WTC11 (cell line): ENCODE data around the gene SUSD1. TPM values are rescaled to one million over a fixed set of nuclear protein-coding genes. Genes with fewer than 3 reads are reported as not detected.

ENCODE experiments used
- ATAC-seq: fragments of 200-7000 bp; cut with Tn5 transposase; 2 replicates; pipeline ENCODE4 v1.10.0; 2021; ENCODE audit warnings: mild to moderate bottlenecking, moderate library complexity
- Bru-seq: library from RNA; stranded (reverse); fragments of 400-500 nt; gene quantifications from one replicate; lab custom pipeline; 2021; lab: Mats Ljungman, UMichigan
- CTCF ChIA-PET: fragments of 300-600 bp; sonication (Branson Sonifier 250); formaldehyde crosslinking; loops from one replicate; lab custom pipeline; 2021; ENCODE audit warnings: antibody characterized with exemption; lab: Charles Lee
- POLR2A ChIA-PET: fragments of 350-600 bp; sonication (Branson Sonifier 250); formaldehyde crosslinking; loops from one replicate; lab custom pipeline; 2021; ENCODE audit warnings: antibody characterized with exemption; lab: Charles Lee
- DNase-seq: peaks from one replicate; pipeline ENCODE4 v3.0.0; 2021; ENCODE audit warnings: low spot score
- H3K27ac Mint-ChIP-seq: 2 replicates; pipeline ENCODE4 v1.8.0; 2021; ENCODE audit warnings: mixed read lengths
- H3K27me3 Mint-ChIP-seq: 2 replicates; pipeline ENCODE4 v1.8.0; 2021; ENCODE audit warnings: low read depth, mild to moderate bottlenecking, moderate library complexity, mixed read lengths
- H3K36me3 Mint-ChIP-seq: 2 replicates; pipeline ENCODE4 v1.8.0; 2021; ENCODE audit warnings: mixed read lengths
- H3K4me1 Mint-ChIP-seq: 2 replicates; pipeline ENCODE4 v1.8.0; 2022; ENCODE audit warnings: mixed read lengths
- H3K4me3 Mint-ChIP-seq: 2 replicates; pipeline ENCODE4 v1.8.0; 2021; ENCODE audit warnings: mild to moderate bottlenecking, moderate library complexity, mixed read lengths
- H3K9me3 Mint-ChIP-seq: 2 replicates; pipeline ENCODE4 v1.8.0; 2021; ENCODE audit warnings: mixed read lengths
- EMX1 ChIP-seq: fragments of 250-450 bp; sonication (Bioruptor Pico); IDR thresholded peaks from 2 replicates; pipeline ENCODE4 v1.8.0; 2021; ENCODE audit warnings: mild to moderate bottlenecking
- FOXP1 ChIP-seq: sonication (generic); formaldehyde crosslinking; IDR thresholded peaks from 2 replicates; pipeline ENCODE4 v1.8.0; 2022; ENCODE audit warnings: missing genetic modification reagents, mild to moderate bottlenecking, moderate library complexity, borderline replicate concordance
- NR3C1 ChIP-seq: sonication (generic); formaldehyde crosslinking; conservative IDR thresholded peaks from 2 replicates; pipeline ENCODE4 v1.8.1; 2023; ENCODE audit warnings: low read depth, mild to moderate bottlenecking, missing genetic modification reagents
- OVOL2 ChIP-seq: fragments of 250-450 bp; sonication (Bioruptor Pico); IDR thresholded peaks from 2 replicates; pipeline ENCODE4 v1.9.0; 2021; ENCODE audit warnings: mild to moderate bottlenecking, borderline replicate concordance
- ZNF423 ChIP-seq: fragments of 250-450 bp; sonication (Bioruptor Pico); IDR thresholded peaks from 2 replicates; pipeline ENCODE4 v2.1.2; 2022; ENCODE audit warnings: mild to moderate bottlenecking, moderate library complexity
- long read RNA-seq, 3 experiments: library from RNA in 1 of 3; library from capped mRNA in 1 of 3; library from polyadenylated mRNA in 1 of 3; unstranded in 2 of 3; stranded (forward) in 1 of 3; transcript quantifications; one replicate each; pipeline ENCODE4 v2.0.0, GENCODE V29; 2021
- total RNA-seq: library from RNA; stranded (reverse); gene quantifications from 3 replicates; pipeline ENCODE4 v1.2.3, GENCODE V29; 2021
- TF ChIP-seq, protein P1 (sequence below): sonication (generic); formaldehyde crosslinking; IDR thresholded peaks from 2 replicates; pipeline ENCODE4 v1.8.0; 2023; ENCODE audit warnings: missing genetic modification reagents, mild to moderate bottlenecking, borderline replicate concordance
- TF ChIP-seq, protein P2 (sequence below): sonication (generic); formaldehyde crosslinking; IDR thresholded peaks from 2 replicates; pipeline ENCODE4 v1.8.1; 2022; ENCODE audit warnings: mild to moderate bottlenecking, moderate library complexity, missing genetic modification reagents
- TF ChIP-seq, protein P3 (sequence below): sonication (generic); formaldehyde crosslinking; IDR thresholded peaks from 2 replicates; pipeline ENCODE4 v1.8.0; 2023; ENCODE audit warnings: mild to moderate bottlenecking, missing genetic modification reagents
- TF ChIP-seq, protein P4 (sequence below): sonication (generic); formaldehyde crosslinking; IDR thresholded peaks from 2 replicates; pipeline ENCODE4 v1.8.1; 2022; ENCODE audit warnings: missing genetic modification reagents, borderline replicate concordance
- TF ChIP-seq, protein P5 (sequence below): sonication (generic); formaldehyde crosslinking; conservative IDR thresholded peaks from 2 replicates; pipeline ENCODE4 v1.8.1; 2023; ENCODE audit warnings: mild to moderate bottlenecking, low read depth, missing genetic modification reagents, moderate library complexity

SUSD1 gene
- total RNA-seq = 4.4 to 5.7 TPM (median 5.1 TPM) in 3 replicates
- Bru-seq, nascent RNA = percentile 46 among the genes with signal in this experiment
- long read RNA-seq, experiment 1, partial matches to known transcripts = 1 of 8 reads
- long read RNA-seq, experiment 1, other reads (novel, unspliced or antisense) = 3 of 8 reads
- long read RNA-seq, experiment 2, partial matches to known transcripts = 3 of 4 reads
- long read RNA-seq, experiment 2, other reads (novel, unspliced or antisense) = 1 of 4 reads
- long read RNA-seq, experiment 3 = 0 reads

DNA sequence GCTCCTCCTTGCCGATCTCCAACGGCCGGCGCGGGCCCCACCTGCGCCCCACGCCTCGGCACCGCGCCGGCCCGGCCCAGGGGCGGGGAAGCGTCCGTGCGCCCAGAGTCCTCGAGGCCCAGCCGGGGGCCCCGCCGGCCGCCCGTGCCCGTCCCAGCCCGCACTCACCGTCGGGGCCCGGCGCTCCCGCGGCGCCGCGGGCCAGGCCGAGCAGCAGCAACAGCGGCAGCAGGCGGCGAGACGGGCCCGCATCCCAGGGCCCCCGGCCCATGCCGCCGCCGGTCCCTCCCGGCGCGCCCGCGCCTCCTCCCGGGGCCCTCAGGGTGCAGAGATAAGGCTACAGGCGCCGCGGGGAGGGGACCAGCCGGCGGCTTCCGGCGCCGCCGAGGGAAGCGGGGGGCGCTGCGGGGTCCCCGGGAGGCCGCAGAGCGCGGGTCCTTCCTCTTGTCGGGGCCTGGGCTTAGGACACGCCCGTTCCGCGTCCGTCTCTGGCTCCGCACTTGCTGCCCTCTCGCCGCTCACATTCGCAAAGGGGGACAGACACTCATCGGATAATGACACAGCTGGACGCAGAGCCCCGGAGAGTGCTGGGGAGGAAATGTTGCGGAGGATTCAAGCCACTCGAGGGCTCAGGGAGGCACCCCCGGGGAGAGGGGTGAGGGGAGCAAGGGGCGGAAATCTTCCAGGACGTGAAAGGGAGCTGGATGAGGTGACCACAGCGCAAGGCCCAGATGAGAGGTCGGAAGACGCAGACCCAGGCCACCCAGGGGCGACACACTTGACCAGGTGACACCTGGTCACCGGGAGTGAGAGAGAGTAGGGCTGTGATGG is at the start of gene SUSD1:
Gene SUSD1, minus strand, starts transcription at position 333 of the 831 bp plus-strand sequence. Its CDS starts 62 bp downstream, at position 271.
- DNase-seq = peak; percentile 37
- H3K4me1 Mint-ChIP-seq = peaks cover 36% of the 10 kb centered on the region
- TF ChIP-seq FOXP1 (0 out of 2 replicates have a peak, but pooled peaks have one; percentile 26), ZNF423 (CRISPR knock-in tag) (peak; percentile 60), NR3C1 (CRISPR knock-in tag) (no peak)
- TF ChIP-seq, all 79 proteins: peak for 2
- H3K4me3 Mint-ChIP-seq = peak within 1 kb of the TSS; percentile 89
- ATAC-seq = peak; percentile 57
- H3K9me3 Mint-ChIP-seq = no peaks in the 10 kb centered on the region
- H3K27me3 Mint-ChIP-seq = peaks cover 40% of the 10 kb centered on the region
- POLR2A ChIA-PET = no interaction called here
- H3K36me3 Mint-ChIP-seq = no peaks in the 10 kb centered on the region
- CTCF ChIA-PET = interaction anchor here (1.4 to 2.5 kb wide), 4 partner anchors 62 to 191 kb away, joined by 3 to 10 read pairs (median 6); partner anchors contain the start of gene PTBP3
- no peak within 1 kb of the TSS for H3K27ac Mint-ChIP-seq

DNA sequence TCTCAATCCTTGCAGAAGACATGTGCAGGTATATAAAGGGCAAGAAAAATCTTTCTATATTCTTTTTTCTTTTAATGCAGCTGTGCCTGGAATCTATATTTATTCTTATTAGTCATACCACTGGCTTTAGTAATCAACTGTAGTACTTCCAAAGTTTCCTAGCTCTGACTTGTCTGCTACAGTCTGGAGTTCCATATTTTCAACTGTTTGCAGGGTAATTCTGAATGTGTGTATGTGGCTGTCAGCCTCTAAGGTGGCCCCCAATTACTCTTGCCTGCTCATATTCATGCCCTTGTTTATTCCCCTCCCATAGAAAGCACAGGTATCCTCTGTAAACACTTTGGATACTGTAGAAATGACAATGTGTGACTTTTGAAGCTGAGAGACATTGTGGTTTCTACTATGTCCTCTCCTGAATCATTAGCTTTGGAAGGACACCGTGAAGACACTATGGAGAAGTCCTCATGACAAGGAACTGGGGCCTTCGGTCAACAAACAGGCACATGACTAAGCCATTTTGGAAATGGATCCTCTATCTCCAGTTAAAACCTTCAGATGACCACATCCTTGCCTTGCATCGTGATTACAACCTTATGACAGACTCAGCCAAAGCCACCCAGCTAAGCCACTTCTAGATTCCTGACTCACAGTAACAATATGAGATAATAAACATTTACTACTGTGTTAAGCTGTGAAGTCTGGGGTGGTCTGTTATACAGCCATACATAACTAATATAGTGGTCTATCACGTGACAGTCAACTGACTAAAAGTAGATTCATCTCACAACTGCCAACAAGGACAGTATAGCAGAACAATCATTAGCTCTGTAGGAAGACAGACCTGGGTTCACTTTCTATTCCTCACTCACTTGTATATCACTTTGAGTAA is 49.5 kb upstream of the SUSD1 start:
- POLR2A ChIA-PET = no interaction called here
- CTCF ChIA-PET = interaction anchor here (1.1 to 3.1 kb wide), 2 partner anchors 109 to 167 kb away, joined by 3 to 9 read pairs; partner anchors contain the start of gene PTBP3
- Mint-ChIP-seq H3K27ac (peak overlapping the region; percentile 57), H3K36me3 (peaks cover 32% of the 10 kb centered on the region), H3K4me1 (no peaks in the 10 kb centered on the region), H3K4me3 (no peak overlapping the region), H3K27me3 (no peaks in the 10 kb centered on the region), H3K9me3 (no peaks in the 10 kb centered on the region)
- ATAC-seq (no peak), DNase-seq (no peak)
- TF ChIP-seq, protein P1, sequence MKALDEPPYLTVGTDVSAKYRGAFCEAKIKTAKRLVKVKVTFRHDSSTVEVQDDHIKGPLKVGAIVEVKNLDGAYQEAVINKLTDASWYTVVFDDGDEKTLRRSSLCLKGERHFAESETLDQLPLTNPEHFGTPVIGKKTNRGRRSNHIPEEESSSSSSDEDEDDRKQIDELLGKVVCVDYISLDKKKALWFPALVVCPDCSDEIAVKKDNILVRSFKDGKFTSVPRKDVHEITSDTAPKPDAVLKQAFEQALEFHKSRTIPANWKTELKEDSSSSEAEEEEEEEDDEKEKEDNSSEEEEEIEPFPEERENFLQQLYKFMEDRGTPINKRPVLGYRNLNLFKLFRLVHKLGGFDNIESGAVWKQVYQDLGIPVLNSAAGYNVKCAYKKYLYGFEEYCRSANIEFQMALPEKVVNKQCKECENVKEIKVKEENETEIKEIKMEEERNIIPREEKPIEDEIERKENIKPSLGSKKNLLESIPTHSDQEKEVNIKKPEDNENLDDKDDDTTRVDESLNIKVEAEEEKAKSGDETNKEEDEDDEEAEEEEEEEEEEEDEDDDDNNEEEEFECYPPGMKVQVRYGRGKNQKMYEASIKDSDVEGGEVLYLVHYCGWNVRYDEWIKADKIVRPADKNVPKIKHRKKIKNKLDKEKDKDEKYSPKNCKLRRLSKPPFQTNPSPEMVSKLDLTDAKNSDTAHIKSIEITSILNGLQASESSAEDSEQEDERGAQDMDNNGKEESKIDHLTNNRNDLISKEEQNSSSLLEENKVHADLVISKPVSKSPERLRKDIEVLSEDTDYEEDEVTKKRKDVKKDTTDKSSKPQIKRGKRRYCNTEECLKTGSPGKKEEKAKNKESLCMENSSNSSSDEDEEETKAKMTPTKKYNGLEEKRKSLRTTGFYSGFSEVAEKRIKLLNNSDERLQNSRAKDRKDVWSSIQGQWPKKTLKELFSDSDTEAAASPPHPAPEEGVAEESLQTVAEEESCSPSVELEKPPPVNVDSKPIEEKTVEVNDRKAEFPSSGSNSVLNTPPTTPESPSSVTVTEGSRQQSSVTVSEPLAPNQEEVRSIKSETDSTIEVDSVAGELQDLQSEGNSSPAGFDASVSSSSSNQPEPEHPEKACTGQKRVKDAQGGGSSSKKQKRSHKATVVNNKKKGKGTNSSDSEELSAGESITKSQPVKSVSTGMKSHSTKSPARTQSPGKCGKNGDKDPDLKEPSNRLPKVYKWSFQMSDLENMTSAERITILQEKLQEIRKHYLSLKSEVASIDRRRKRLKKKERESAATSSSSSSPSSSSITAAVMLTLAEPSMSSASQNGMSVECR = no peak
- TF ChIP-seq EMX1 (CRISPR knock-in tag) (no peak), OVOL2 (CRISPR knock-in tag) (no peak)
- TF ChIP-seq, protein P2, sequence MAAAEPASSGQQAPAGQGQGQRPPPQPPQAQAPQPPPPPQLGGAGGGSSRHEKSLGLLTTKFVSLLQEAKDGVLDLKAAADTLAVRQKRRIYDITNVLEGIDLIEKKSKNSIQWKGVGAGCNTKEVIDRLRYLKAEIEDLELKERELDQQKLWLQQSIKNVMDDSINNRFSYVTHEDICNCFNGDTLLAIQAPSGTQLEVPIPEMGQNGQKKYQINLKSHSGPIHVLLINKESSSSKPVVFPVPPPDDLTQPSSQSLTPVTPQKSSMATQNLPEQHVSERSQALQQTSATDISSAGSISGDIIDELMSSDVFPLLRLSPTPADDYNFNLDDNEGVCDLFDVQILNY (CRISPR knock-in tag) = no peak
- TF ChIP-seq, protein P3, sequence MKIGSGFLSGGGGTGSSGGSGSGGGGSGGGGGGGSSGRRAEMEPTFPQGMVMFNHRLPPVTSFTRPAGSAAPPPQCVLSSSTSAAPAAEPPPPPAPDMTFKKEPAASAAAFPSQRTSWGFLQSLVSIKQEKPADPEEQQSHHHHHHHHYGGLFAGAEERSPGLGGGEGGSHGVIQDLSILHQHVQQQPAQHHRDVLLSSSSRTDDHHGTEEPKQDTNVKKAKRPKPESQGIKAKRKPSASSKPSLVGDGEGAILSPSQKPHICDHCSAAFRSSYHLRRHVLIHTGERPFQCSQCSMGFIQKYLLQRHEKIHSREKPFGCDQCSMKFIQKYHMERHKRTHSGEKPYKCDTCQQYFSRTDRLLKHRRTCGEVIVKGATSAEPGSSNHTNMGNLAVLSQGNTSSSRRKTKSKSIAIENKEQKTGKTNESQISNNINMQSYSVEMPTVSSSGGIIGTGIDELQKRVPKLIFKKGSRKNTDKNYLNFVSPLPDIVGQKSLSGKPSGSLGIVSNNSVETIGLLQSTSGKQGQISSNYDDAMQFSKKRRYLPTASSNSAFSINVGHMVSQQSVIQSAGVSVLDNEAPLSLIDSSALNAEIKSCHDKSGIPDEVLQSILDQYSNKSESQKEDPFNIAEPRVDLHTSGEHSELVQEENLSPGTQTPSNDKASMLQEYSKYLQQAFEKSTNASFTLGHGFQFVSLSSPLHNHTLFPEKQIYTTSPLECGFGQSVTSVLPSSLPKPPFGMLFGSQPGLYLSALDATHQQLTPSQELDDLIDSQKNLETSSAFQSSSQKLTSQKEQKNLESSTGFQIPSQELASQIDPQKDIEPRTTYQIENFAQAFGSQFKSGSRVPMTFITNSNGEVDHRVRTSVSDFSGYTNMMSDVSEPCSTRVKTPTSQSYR (CRISPR knock-in tag) = no peak
- TF ChIP-seq, protein P4, sequence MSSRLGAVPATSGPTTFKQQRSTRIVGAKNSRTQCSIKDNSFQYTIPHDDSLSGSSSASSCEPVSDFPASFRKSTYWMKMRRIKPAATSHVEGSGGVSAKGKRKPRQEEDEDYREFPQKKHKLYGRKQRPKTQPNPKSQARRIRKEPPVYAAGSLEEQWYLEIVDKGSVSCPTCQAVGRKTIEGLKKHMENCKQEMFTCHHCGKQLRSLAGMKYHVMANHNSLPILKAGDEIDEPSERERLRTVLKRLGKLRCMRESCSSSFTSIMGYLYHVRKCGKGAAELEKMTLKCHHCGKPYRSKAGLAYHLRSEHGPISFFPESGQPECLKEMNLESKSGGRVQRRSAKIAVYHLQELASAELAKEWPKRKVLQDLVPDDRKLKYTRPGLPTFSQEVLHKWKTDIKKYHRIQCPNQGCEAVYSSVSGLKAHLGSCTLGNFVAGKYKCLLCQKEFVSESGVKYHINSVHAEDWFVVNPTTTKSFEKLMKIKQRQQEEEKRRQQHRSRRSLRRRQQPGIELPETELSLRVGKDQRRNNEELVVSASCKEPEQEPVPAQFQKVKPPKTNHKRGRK (CRISPR knock-in tag) = no peak
- TF ChIP-seq, protein P5, sequence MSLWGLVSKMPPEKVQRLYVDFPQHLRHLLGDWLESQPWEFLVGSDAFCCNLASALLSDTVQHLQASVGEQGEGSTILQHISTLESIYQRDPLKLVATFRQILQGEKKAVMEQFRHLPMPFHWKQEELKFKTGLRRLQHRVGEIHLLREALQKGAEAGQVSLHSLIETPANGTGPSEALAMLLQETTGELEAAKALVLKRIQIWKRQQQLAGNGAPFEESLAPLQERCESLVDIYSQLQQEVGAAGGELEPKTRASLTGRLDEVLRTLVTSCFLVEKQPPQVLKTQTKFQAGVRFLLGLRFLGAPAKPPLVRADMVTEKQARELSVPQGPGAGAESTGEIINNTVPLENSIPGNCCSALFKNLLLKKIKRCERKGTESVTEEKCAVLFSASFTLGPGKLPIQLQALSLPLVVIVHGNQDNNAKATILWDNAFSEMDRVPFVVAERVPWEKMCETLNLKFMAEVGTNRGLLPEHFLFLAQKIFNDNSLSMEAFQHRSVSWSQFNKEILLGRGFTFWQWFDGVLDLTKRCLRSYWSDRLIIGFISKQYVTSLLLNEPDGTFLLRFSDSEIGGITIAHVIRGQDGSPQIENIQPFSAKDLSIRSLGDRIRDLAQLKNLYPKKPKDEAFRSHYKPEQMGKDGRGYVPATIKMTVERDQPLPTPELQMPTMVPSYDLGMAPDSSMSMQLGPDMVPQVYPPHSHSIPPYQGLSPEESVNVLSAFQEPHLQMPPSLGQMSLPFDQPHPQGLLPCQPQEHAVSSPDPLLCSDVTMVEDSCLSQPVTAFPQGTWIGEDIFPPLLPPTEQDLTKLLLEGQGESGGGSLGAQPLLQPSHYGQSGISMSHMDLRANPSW (CRISPR knock-in tag) = no peak
